DOHH2 (cell line): ENCODE measurements around the gene TMEM258.
A peak's percentile ranks its signal among the peaks of the same experiment; 100 is the strongest.

Experiments used
- CTCF ChIP-seq: fragments of 200-600 bp; sonication (generic); IDR thresholded peaks from one replicate; pipeline ENCODE4 v1.5.1; 2014; ENCODE audit warnings: antibody characterized with exemption, mild to moderate bottlenecking, low read depth, low read length; ENCODE audit not compliant: poor library complexity, severe bottlenecking
- EZH2phosphoT487 ChIP-seq: fragments of 200-600 bp; sonication (generic); IDR thresholded peaks from 2 replicates; pipeline ENCODE4 v1.6.1; 2017; ENCODE audit warnings: borderline replicate concordance, mild to moderate bottlenecking, antibody characterized with exemption, low read length, moderate library complexity, mixed read lengths

- peak; percentile 57 for TF ChIP-seq CTCF
- no peak for TF ChIP-seq EZH2phosphoT487
Observed at GRCh38 chr11:61747967-61748285, 44.5 kb downstream of the TMEM258 start.
